ENCODE results near the gene TEX14. TPM values are rescaled to one million over a fixed set of nuclear protein-coding genes. Genes with fewer than 3 reads are reported as not detected.
"Not testable (repeated sequence)": the region's sequence is repeated elsewhere in the genome, so short reads cannot be mapped to it uniquely, and the experiment has no call there.

Gene TEX14
- total RNA-seq, 2 experiments from 2014 or later, result 0.10 to 0.18 TPM

- Mint-ChIP-seq H3K4me1 (ENCODE audit: low read depth) (no peaks in the 10 kb centered on the region), H3K36me3 (ENCODE audit: low read depth) (no peaks in the 10 kb centered on the region), H3K9me3 (ENCODE audit: insufficient read depth) (no peaks in the 10 kb centered on the region), H3K27ac (no peak overlapping the region), H3K4me3 (no peak overlapping the region), H3K27me3 (ENCODE audit: low read depth) (no peaks in the 10 kb centered on the region)
- DNase-seq (no peak), ATAC-seq (no peak)
- POLR2A ChIA-PET, result interaction anchor here (1.3 to 1.4 kb wide), 2 partner anchors 36 to 37 kb away, joined by 3 to 5 read pairs; no protein-coding TSS in a partner anchor
- CTCF ChIA-PET, result interaction anchor here (0.7 to 2.1 kb wide), 3 partner anchors 7 to 409 kb away, joined by 3 to 5 read pairs (median 4); no protein-coding TSS in a partner anchor
These were observed 96.6 kb downstream of the TEX14 start for GRCh38 chr17:58595194-58595792.

- no peak for ATAC-seq
- H3K9me3 Mint-ChIP-seq (ENCODE audit: insufficient read depth), result no peaks in the 10 kb centered on the region
- no peak overlapping the region for H3K4me3 Mint-ChIP-seq
- no peaks in the 10 kb centered on the region for H3K4me1 Mint-ChIP-seq (ENCODE audit: low read depth)
- H3K27ac Mint-ChIP-seq, result no peak overlapping the region
- POLR2A ChIA-PET, result no interaction called here
- no peaks in the 10 kb centered on the region for H3K36me3 Mint-ChIP-seq (ENCODE audit: low read depth)
- H3K27me3 Mint-ChIP-seq (ENCODE audit: low read depth), result no peaks in the 10 kb centered on the region
- DNase-seq, result no peak
- CTCF ChIA-PET, result no interaction called here
These were observed 98.7 kb downstream of the TEX14 start for GRCh38 chr17:58593123-58593522.

DNA sequence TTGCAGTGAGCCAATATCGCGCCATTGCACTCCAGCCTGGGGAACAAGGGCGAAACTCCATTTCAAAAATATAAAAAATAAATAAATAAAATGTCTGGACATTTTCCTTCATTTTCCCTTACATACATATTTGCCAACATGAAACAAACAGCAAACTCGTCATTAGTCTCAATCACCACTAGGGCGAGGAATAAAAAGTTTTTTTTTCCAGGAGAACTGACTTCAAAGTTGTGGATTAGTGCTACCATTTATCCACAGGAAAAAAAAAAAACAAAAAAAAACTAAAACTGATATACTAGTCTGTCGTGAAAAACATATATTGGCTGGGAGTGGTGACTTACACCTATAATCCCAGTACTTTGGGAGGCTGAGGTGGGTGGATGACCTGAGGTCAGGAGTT, 100.4 kb downstream of the TEX14 start:
- Mint-ChIP-seq H3K27me3 (ENCODE audit: low read depth) (peaks cover 2% of the 10 kb centered on the region), H3K36me3 (ENCODE audit: low read depth) (no peaks in the 10 kb centered on the region), H3K4me1 (ENCODE audit: low read depth) (no peaks in the 10 kb centered on the region), H3K9me3 (ENCODE audit: insufficient read depth) (no peaks in the 10 kb centered on the region), H3K27ac (no peak overlapping the region), H3K4me3 (no peak overlapping the region)
- ATAC-seq (no peak), DNase-seq (no peak)
- POLR2A ChIA-PET, result interaction anchor here (0.7 kb wide), 1 partner anchor 40 kb away, joined by 3 read pairs; no protein-coding TSS in a partner anchor
- CTCF ChIA-PET, result no interaction called here

DNA sequence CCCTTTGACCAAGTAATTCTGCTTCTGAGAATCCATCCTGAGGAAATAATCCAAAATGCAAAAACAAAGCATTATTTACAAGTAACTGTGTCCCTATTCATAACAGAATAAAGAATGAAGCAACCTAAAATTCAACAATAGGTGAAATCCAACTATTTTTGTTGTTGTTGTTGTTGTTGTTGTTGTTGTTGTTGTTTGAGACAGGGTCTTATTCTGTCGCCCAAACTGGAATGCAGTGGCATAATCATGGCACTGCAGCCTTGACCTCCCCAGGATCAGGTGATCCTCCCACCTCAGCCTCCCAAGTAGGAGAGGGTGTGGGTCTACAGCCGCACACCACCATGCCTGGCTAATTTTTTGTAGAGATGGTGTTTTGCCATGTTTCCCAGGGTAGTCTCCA, 101.5 kb downstream of the TEX14 start:
- ChIA-PET CTCF (no interaction called here), POLR2A (no interaction called here)
- Mint-ChIP-seq H3K36me3 (ENCODE audit: low read depth) (no peaks in the 10 kb centered on the region), H3K27me3 (ENCODE audit: low read depth) (peaks cover 6% of the 10 kb centered on the region), H3K4me3 (no peak overlapping the region), H3K9me3 (ENCODE audit: insufficient read depth) (no peaks in the 10 kb centered on the region), H3K27ac (no peak overlapping the region), H3K4me1 (ENCODE audit: low read depth) (no peaks in the 10 kb centered on the region)
- DNase-seq (no peak), ATAC-seq (no peak)

DNA sequence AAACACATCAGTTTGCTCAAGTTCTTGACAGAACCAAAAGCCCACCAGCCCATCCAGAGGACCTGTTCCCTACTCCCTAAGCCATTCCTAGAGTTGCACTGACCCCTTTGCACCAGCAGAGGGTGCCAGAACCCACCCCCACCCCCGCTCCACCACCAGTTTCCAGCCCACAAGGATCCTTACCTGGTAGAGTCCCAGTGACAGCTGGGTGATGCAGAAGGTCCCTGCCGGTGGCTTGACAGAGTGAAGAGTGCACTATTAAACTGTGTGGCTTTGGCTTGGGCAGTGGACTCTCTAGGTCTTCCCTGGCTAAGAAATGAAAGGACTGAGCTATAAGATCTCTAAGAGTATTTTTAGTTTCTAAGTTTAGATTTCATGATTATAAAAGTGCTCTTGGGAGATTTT, 104.1 kb downstream of the TEX14 start:
- no peak overlapping the region for H3K27ac Mint-ChIP-seq
- no peaks in the 10 kb centered on the region for H3K4me1 Mint-ChIP-seq (ENCODE audit: low read depth)
- DNase-seq, result peak; percentile 66
- ATAC-seq, result peak; percentile 76
- peaks cover 10% of the 10 kb centered on the region for H3K27me3 Mint-ChIP-seq (ENCODE audit: low read depth)
- H3K4me3 Mint-ChIP-seq, result no peak overlapping the region
- no peaks in the 10 kb centered on the region for H3K9me3 Mint-ChIP-seq (ENCODE audit: insufficient read depth)
- POLR2A ChIA-PET, result interaction anchor here (0.6 to 3.1 kb wide), 3 partner anchors 44 to 72 kb away, joined by 3 to 48 read pairs (median 4); no protein-coding TSS in a partner anchor
- CTCF ChIA-PET, result interaction anchor here (0.6 to 3.3 kb wide), 30 partner anchors 8 to 482 kb away, joined by 3 to 31 read pairs (median 4); partner anchors contain the start of genes PPM1E, RAD51C and TEX14
- no peaks in the 10 kb centered on the region for H3K36me3 Mint-ChIP-seq (ENCODE audit: low read depth)

DNA sequence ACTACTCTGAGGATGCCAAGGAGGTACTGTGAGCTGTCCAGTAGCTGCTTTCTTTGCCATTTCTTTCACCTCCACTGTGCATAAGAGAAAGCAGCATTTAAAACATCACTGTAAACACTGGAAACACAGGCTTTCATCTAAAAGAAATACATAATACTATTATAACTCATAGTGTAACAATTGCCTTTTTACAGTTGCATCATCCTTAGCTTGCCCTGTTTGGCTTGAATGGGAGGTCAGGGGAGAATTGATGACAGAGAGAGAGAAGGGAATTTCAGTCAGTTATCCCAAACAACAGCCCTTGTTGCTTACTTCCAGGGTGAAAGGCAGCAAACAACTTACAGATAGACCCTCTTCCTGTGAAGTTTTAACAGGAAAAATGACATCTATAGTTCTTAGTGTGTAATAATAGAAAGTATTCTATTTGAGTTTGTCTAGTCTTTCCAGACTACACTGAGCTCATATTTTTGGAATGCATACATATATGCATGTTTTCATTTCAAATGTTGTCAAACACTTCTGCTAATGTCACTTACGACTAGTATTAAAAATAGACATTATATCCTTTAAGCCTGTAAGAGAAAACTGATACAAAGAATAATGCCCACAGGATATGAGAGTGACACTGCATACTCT, 105.7 kb downstream of the TEX14 start:
- Mint-ChIP-seq H3K27me3 (ENCODE audit: low read depth) (peaks cover 10% of the 10 kb centered on the region), H3K27ac (no peak overlapping the region), H3K9me3 (ENCODE audit: insufficient read depth) (no peaks in the 10 kb centered on the region), H3K4me3 (no peak overlapping the region), H3K36me3 (ENCODE audit: low read depth) (no peaks in the 10 kb centered on the region), H3K4me1 (ENCODE audit: low read depth) (no peaks in the 10 kb centered on the region)
- ChIA-PET CTCF (interaction anchor here (1.3 to 2.0 kb wide), 4 partner anchors 8 to 419 kb away, joined by 5 to 11 read pairs (median 6); no protein-coding TSS in a partner anchor), POLR2A (interaction anchor here (4.8 kb wide), 1 partner anchor 45 kb away, joined by 33 read pairs; no protein-coding TSS in a partner anchor)
- DNase-seq (no peak), ATAC-seq (no peak)

DNA sequence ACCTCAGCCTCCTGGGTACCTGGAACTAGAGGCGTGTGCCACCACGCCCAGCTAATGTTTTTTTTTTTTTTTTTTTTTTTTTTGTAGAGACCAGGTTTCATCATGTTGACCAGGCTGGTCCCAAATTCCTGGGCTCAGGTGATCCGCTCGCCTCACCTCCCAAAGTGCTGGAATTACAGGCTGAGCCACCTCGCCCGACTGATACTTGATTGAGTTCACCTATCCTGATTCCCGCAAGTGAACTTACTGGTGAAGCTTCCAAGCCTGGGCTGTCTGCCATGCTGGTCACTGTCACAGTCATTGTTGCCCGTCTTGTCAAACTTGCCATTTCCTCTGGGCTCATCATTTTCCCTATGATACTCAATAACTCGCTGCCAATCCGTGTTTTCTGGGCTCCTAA, 106.3 kb downstream of the TEX14 start:
- H3K9me3 Mint-ChIP-seq (ENCODE audit: insufficient read depth), result no peaks in the 10 kb centered on the region
- peaks cover 10% of the 10 kb centered on the region for H3K27me3 Mint-ChIP-seq (ENCODE audit: low read depth)

GRCh38 chr17:58583486-58583885, 108.4 kb downstream of the TEX14 start:
- CTCF ChIA-PET, result interaction anchor here (1.2 to 2.0 kb wide), 2 partner anchors 22 to 65 kb away, joined by 4 to 5 read pairs; no protein-coding TSS in a partner anchor
- no peak overlapping the region for H3K4me3 Mint-ChIP-seq
- DNase-seq (no peak), ATAC-seq (no peak)
- H3K27ac Mint-ChIP-seq, result no peak overlapping the region
- peaks cover 19% of the 10 kb centered on the region for H3K27me3 Mint-ChIP-seq (ENCODE audit: low read depth)
- POLR2A ChIA-PET, result interaction anchor here (0.5 to 4.8 kb wide), 2 partner anchors 48 to 359 kb away, joined by 3 to 33 read pairs; no protein-coding TSS in a partner anchor
- H3K36me3 Mint-ChIP-seq (ENCODE audit: low read depth), result no peaks in the 10 kb centered on the region
- no peaks in the 10 kb centered on the region for H3K9me3 Mint-ChIP-seq (ENCODE audit: insufficient read depth)
- no peaks in the 10 kb centered on the region for H3K4me1 Mint-ChIP-seq (ENCODE audit: low read depth)

More for the DNA sequence above, 106.3 kb downstream of the TEX14 start:
- H3K27ac Mint-ChIP-seq, result no peak overlapping the region
- ChIA-PET CTCF (interaction anchor here (1.3 to 2.0 kb wide), 3 partner anchors 8 to 420 kb away, joined by 5 to 11 read pairs (median 6); no protein-coding TSS in a partner anchor), POLR2A (interaction anchor here (4.8 kb wide), 1 partner anchor 46 kb away, joined by 33 read pairs; no protein-coding TSS in a partner anchor)
- DNase-seq (no peak), ATAC-seq (no peak)
- no peaks in the 10 kb centered on the region for H3K36me3 Mint-ChIP-seq (ENCODE audit: low read depth)
- H3K4me1 Mint-ChIP-seq (ENCODE audit: low read depth), result no peaks in the 10 kb centered on the region
- H3K4me3 Mint-ChIP-seq, result no peak overlapping the region

DNA sequence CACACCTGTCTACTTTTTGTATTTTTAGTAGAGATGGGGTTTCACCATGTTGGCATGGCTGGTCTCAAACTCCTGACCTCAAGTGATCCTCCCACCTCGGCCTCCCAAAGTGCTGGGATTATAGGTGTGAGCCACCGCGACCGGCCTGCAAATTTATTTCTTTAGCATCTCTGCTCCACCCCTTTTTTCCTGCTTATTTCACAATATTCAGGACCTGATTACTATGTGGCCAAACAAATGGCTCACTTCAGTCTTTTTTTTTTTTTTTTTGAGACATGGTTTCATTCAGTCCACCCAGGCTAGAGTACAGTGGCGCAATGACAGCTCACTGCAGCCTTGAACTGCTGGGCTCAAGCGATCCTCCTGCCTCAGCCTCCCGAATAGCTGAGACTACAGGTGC, 109.1 kb downstream of the TEX14 start:
- not testable (repeated sequence) for H3K27ac Mint-ChIP-seq; H3K9me3 Mint-ChIP-seq (ENCODE audit: insufficient read depth); ATAC-seq; H3K4me3 Mint-ChIP-seq; H3K36me3 Mint-ChIP-seq (ENCODE audit: low read depth); DNase-seq; H3K4me1 Mint-ChIP-seq (ENCODE audit: low read depth)
- H3K27me3 Mint-ChIP-seq (ENCODE audit: low read depth), result peaks cover 21% of the 10 kb centered on the region
- ChIA-PET CTCF (interaction anchor here (2.0 kb wide), 1 partner anchor 22 kb away, joined by 5 read pairs; no protein-coding TSS in a partner anchor), POLR2A (interaction anchor here (0.5 to 4.8 kb wide), 2 partner anchors 49 to 360 kb away, joined by 3 to 33 read pairs; no protein-coding TSS in a partner anchor)

DNA sequence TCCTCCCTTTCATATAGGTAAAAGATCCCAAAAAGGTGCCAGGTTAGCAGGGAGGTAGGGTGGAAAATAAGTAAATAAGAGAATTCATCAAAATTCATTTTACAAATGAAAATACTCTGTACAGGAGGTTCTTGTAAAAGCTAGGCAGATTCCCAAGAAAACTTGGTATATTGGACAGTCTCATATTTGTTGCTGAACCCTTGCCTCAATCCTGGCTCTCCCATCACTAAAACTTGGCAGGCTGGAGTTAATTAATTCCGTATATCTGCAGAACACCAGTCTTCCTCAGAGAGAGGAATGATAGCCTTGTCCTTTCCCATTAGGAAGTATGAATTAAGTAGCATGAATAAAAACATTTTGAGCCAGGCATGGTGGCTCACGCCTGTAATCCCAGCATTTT, 111.2 kb downstream of the TEX14 start:
- POLR2A ChIA-PET, result interaction anchor here (3.5 kb wide), 1 partner anchor 51 kb away, joined by 23 read pairs; no protein-coding TSS in a partner anchor

DNA sequence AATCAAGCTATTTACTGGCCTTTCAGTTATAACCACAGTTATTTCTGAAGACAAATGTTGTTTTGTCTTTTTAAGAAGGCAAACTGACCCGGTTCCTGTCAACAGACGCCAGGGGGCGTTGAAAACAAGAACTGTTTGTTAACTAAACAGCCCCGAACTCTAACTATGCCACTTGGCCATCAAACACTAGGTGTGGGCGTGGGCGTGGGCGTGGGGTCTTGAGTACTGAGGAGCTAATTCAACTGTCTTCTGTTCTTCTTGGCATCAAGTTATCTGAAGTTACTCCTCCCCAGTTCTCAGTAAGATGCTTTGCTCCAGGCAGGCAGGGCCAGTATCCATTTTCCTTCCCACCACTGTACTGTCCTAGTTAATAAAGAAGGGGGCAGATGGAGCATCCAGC, 114.1 kb downstream of the TEX14 start:
- no peaks in the 10 kb centered on the region for H3K36me3 Mint-ChIP-seq (ENCODE audit: low read depth)
- peaks cover 9% of the 10 kb centered on the region for H3K4me1 Mint-ChIP-seq (ENCODE audit: low read depth)
- POLR2A ChIA-PET, result interaction anchor here (3.5 kb wide), 1 partner anchor 54 kb away, joined by 23 read pairs; no protein-coding TSS in a partner anchor
- no peak overlapping the region for H3K4me3 Mint-ChIP-seq
- ATAC-seq (no peak), DNase-seq (peak; percentile 66)
- CTCF ChIA-PET, result interaction anchor here (0.7 to 4.2 kb wide), 21 partner anchors 8 to 486 kb away, joined by 3 to 31 read pairs (median 4); partner anchors contain the start of genes RAD51C and TEX14
- no peaks in the 10 kb centered on the region for H3K9me3 Mint-ChIP-seq (ENCODE audit: insufficient read depth)
- H3K27ac Mint-ChIP-seq, result no peak overlapping the region
- H3K27me3 Mint-ChIP-seq (ENCODE audit: low read depth), result peaks cover 11% of the 10 kb centered on the region

More for the DNA sequence above, 111.2 kb downstream of the TEX14 start:
- Mint-ChIP-seq H3K27me3 (ENCODE audit: low read depth) (peaks cover 14% of the 10 kb centered on the region), H3K9me3 (ENCODE audit: insufficient read depth) (no peaks in the 10 kb centered on the region), H3K4me1 (ENCODE audit: low read depth) (peaks cover 3% of the 10 kb centered on the region), H3K27ac (no peak overlapping the region), H3K4me3 (no peak overlapping the region), H3K36me3 (ENCODE audit: low read depth) (no peaks in the 10 kb centered on the region)
- DNase-seq (no peak), ATAC-seq (no peak)
- CTCF ChIA-PET, result no interaction called here

Data from activated CD8-positive, alpha-beta T cell treated with anti-CD3 and anti-CD28 coated beads, Interleukin-2, amount 10 ng/mL, durations not matched to agents 7 days and 5 days (primary cell).